HepG2 (cell line): ENCODE measurements around the gene PCDHA6. TPM values are rescaled to one million over a fixed set of nuclear protein-coding genes. Genes with fewer than 3 reads are reported as not detected.

Experiments
- AKAP8 ChIP-seq: sonication (generic); formaldehyde crosslinking; IDR thresholded peaks from 2 replicates; pipeline ENCODE4 v1.5.1; 2020; ENCODE audit warnings: mild to moderate bottlenecking, missing genetic modification reagents
- ARNT2 ChIP-seq: sonication (generic); formaldehyde crosslinking; IDR thresholded peaks from 2 replicates; pipeline ENCODE4 v1.8.0; 2022; ENCODE audit warnings: mild to moderate bottlenecking, low read depth, missing genetic modification reagents, moderate library complexity
- CBX5 ChIP-seq: sonication (generic); formaldehyde crosslinking; IDR thresholded peaks from 2 replicates; pipeline ENCODE4 v1.4.0; 2020; ENCODE audit warnings: missing genetic modification reagents, borderline replicate concordance
- DBP ChIP-seq: sonication (generic); formaldehyde crosslinking; IDR thresholded peaks from 2 replicates; pipeline ENCODE4 v1.4.0; 2020; ENCODE audit warnings: missing genetic modification reagents; ENCODE audit errors: not compliant biosample characterization
- FOXA3 ChIP-seq: IDR thresholded peaks from 2 replicates; pipeline ENCODE4 v1.6.1; 2016; ENCODE audit warnings: missing genetic modification reagents, missing compliant biosample characterization
- FUBP1 ChIP-seq: sonication (generic); formaldehyde crosslinking; IDR thresholded peaks from 2 replicates; pipeline ENCODE4 v1.5.1; 2020; ENCODE audit warnings: missing genetic modification reagents, mild to moderate bottlenecking, borderline replicate concordance
- GFI1 ChIP-seq: sonication (generic); formaldehyde crosslinking; IDR thresholded peaks from 2 replicates; pipeline ENCODE4 v1.5.0; 2020; ENCODE audit warnings: missing genetic modification reagents, mild to moderate bottlenecking, borderline replicate concordance
- GPN1 ChIP-seq: sonication (generic); formaldehyde crosslinking; IDR thresholded peaks from 2 replicates; pipeline ENCODE4 v1.5.1; 2020; ENCODE audit warnings: missing genetic modification reagents, borderline replicate concordance
- IRF1 ChIP-seq: sonication (generic); formaldehyde crosslinking; IDR thresholded peaks from 2 replicates; pipeline ENCODE4 v1.4.0; 2020; ENCODE audit warnings: low read depth, mild to moderate bottlenecking, missing genetic modification reagents
- KLF12 ChIP-seq: sonication (generic); formaldehyde crosslinking; IDR thresholded peaks from 2 replicates; pipeline ENCODE4 v1.4.0; 2020; ENCODE audit warnings: missing genetic modification reagents, borderline replicate concordance
- MAFK ChIP-seq, 2 experiments: IDR thresholded peaks in 1 of 2; conservative IDR thresholded peaks in 1 of 2; 2 replicates each; pipeline ENCODE4 v1.6.1; 2011; ENCODE audit warnings: improper control_type of control experiment in 2 of 2, low read length in 2 of 2
- MTA3 ChIP-seq: sonication (generic); formaldehyde crosslinking; IDR thresholded peaks from 2 replicates; pipeline ENCODE4 v1.4.0; 2020; ENCODE audit warnings: missing genetic modification reagents
- NRL ChIP-seq: sonication (generic); formaldehyde crosslinking; IDR thresholded peaks from 2 replicates; pipeline ENCODE4 v1.5.0; 2020; ENCODE audit warnings: missing genetic modification reagents, mild to moderate bottlenecking, moderate library complexity, borderline replicate concordance
- PITX1 ChIP-seq: sonication (generic); formaldehyde crosslinking; IDR thresholded peaks from 2 replicates; pipeline ENCODE4 v1.5.1; 2020; ENCODE audit warnings: mild to moderate bottlenecking, missing genetic modification reagents
- RBFOX2 ChIP-seq: fragments of 200-400 bp; formaldehyde crosslinking; IDR thresholded peaks from 2 replicates; pipeline ENCODE4 v1.6.1; 2017; ENCODE audit warnings: low read depth, mild to moderate bottlenecking, low read length
- RELA ChIP-seq: sonication (generic); formaldehyde crosslinking; IDR thresholded peaks from 2 replicates; pipeline ENCODE4 v1.4.0; 2020; ENCODE audit warnings: missing genetic modification reagents
- TBP ChIP-seq: sonication (generic); formaldehyde crosslinking; IDR thresholded peaks from 2 replicates; pipeline ENCODE4 v1.5.0; 2020; ENCODE audit warnings: missing genetic modification reagents
- ZNF383 ChIP-seq: sonication (generic); formaldehyde crosslinking; IDR thresholded peaks from 2 replicates; pipeline ENCODE4 v1.4.0; 2020; ENCODE audit warnings: missing genetic modification reagents, mild to moderate bottlenecking, borderline replicate concordance
- ZNF589 ChIP-seq: sonication (generic); formaldehyde crosslinking; conservative IDR thresholded peaks from 2 replicates; pipeline ENCODE4 v1.8.0; 2022; ENCODE audit warnings: mild to moderate bottlenecking, moderate library complexity, missing genetic modification reagents
- polyA plus RNA-seq, 8 experiments: library from polyadenylated mRNA; depleted of rRNA in 3 of 8; stranded (reverse) in 7 of 8; unstranded in 1 of 8; fragments of >200 nt; fragmentation: Illumina TruSeq in 4 of 8; extraction: Trizol in 4 of 8; gene quantifications; 2 replicates each; pipeline versions ENCODE4 v1.2.1 to v1.2.3, GENCODE V29; 2011 to 2016; ENCODE audit warnings: low read depth in 4 of 8, missing spikeins in 1 of 8, mixed read lengths in 1 of 8; ENCODE audit not compliant: insufficient read depth in 1 of 8
- total RNA-seq, 5 experiments: library from RNA; depleted of rRNA; stranded (reverse); fragments of >200 nt; fragmentation: Illumina TruSeq; extraction: Trizol; gene quantifications; 2 replicates each; pipeline ENCODE4 v1.2.3, GENCODE V29; 2016; ENCODE audit warnings: low read depth in 1 of 5
- TF ChIP-seq, protein P1 (sequence below): sonication (generic); formaldehyde crosslinking; IDR thresholded peaks from 2 replicates; pipeline ENCODE4 v1.8.1; 2022; ENCODE audit warnings: low read depth, mild to moderate bottlenecking, missing genetic modification reagents
- TF ChIP-seq, protein P2 (sequence below): sonication (generic); formaldehyde crosslinking; conservative IDR thresholded peaks from 2 replicates; pipeline ENCODE4 v1.4.0; 2020; ENCODE audit warnings: missing genetic modification reagents

PCDHA6 gene
- total and polyA plus RNA-seq, 2 of the 13 experiments (the other 11 are each of a cell fraction or from before 2014, with no cell fraction given): not detected

- TF ChIP-seq DBP (CRISPR knock-in tag) (no peak), CBX5 (CRISPR knock-in tag) (no peak), ARNT2 (CRISPR knock-in tag) (no peak), MAFK (conservative IDR thresholded peaks at IDR 0.05 in 1 of 2, IDR thresholded peaks at IDR 0.05 in 1 of 2; ENCODE audit: low read length in 2 of 2) (peak in 1 of 2 experiments; percentile 52; a peak in 3 of 4 replicates), AKAP8 (CRISPR knock-in tag) (no peak), FOXA3 (CRISPR knock-in tag) (no peak), FUBP1 (CRISPR knock-in tag) (no peak), KLF12 (CRISPR knock-in tag) (no peak), RELA (CRISPR knock-in tag) (no peak), TBP (CRISPR knock-in tag) (no peak), PITX1 (CRISPR knock-in tag) (no peak), IRF1 (CRISPR knock-in tag) (no peak), ZNF589 (CRISPR knock-in tag) (no peak), MTA3 (CRISPR knock-in tag) (no peak), NRL (CRISPR knock-in tag) (no peak), ZNF383 (no peak), GFI1 (CRISPR knock-in tag) (no peak), GPN1 (CRISPR knock-in tag) (no peak), RBFOX2 (no peak)
- TF ChIP-seq, protein P1, sequence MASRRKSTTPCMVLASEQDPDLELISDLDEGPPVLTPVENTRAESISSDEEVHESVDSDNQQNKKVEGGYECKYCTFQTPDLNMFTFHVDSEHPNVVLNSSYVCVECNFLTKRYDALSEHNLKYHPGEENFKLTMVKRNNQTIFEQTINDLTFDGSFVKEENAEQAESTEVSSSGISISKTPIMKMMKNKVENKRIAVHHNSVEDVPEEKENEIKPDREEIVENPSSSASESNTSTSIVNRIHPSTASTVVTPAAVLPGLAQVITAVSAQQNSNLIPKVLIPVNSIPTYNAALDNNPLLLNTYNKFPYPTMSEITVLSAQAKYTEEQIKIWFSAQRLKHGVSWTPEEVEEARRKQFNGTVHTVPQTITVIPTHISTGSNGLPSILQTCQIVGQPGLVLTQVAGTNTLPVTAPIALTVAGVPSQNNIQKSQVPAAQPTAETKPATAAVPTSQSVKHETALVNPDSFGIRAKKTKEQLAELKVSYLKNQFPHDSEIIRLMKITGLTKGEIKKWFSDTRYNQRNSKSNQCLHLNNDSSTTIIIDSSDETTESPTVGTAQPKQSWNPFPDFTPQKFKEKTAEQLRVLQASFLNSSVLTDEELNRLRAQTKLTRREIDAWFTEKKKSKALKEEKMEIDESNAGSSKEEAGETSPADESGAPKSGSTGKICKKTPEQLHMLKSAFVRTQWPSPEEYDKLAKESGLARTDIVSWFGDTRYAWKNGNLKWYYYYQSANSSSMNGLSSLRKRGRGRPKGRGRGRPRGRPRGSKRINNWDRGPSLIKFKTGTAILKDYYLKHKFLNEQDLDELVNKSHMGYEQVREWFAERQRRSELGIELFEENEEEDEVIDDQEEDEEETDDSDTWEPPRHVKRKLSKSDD (CRISPR knock-in tag): no peak
- TF ChIP-seq, protein P2, sequence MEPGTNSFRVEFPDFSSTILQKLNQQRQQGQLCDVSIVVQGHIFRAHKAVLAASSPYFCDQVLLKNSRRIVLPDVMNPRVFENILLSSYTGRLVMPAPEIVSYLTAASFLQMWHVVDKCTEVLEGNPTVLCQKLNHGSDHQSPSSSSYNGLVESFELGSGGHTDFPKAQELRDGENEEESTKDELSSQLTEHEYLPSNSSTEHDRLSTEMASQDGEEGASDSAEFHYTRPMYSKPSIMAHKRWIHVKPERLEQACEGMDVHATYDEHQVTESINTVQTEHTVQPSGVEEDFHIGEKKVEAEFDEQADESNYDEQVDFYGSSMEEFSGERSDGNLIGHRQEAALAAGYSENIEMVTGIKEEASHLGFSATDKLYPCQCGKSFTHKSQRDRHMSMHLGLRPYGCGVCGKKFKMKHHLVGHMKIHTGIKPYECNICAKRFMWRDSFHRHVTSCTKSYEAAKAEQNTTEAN (CRISPR knock-in tag): no peak
Observed at GRCh38 chr5:140833993-140834392, 6.2 kb downstream of the PCDHA6 start, which contains the start of gene PCDHA7 (continued).
